HG03095 (cell line): ENCODE data around the gene CLDND1.

Experiments
- ATAC-seq: cut with Tn5 transposase; IDR thresholded peaks from one replicate; pipeline ENCODE4 v1.9.1; 2021; ENCODE audit warnings: moderate library complexity; ENCODE audit not compliant: unreplicated experiment

The CLDND1 gene

GRCh38 chr3:98552232-98553020, 29.7 kb upstream of the CLDND1 start:
- no peak for ATAC-seq

DNA sequence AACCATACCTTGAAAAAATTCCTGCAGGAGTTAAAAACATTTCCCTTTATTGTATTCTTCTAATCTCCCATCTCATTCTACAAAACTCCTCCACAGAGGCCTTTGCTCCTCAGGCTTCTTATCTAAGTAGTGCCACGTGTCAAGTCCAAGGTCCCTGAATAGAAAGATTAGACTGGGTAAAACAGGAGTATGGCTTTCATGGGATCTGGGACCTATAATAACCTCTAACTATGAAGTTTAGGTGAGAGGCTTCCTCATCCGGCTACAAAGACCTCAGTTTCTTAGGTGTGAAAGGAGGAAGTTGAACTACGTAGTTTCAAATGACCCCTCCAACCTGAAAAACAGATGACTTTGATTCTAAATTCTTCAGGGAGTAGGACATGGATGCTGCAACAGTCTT, 29.1 kb upstream of the CLDND1 start:
- no peak for ATAC-seq

DNA sequence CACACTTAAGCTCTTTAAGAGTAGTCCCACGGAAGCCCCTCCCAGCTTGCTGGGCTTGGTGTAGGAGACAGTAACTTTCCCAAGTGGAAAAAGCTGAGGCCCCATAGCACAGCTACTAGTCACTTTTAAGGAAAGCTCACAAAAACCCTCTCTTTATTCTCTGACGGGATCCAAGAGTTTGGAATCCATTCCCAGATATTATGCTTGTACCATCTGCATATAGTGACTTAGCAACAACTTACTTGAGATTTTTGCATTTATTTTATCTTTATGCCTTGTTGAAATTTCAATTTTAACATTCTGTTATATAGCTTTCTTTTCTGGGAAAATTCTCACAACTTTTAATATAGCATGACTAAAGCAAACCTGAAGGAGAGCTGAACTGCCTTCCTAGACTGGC, 28.5 kb upstream of the CLDND1 start:
- ATAC-seq = no peak

- ATAC-seq = no peak
Measured at GRCh38 chr3:98550833-98551232, 28.1 kb upstream of the CLDND1 start.

GRCh38 chr3:98548544-98548943, 25.8 kb upstream of the CLDND1 start:
- ATAC-seq = no peak

- peak; percentile 56 for ATAC-seq
Measured at GRCh38 chr3:98545940-98546339, 23.2 kb upstream of the CLDND1 start.

DNA sequence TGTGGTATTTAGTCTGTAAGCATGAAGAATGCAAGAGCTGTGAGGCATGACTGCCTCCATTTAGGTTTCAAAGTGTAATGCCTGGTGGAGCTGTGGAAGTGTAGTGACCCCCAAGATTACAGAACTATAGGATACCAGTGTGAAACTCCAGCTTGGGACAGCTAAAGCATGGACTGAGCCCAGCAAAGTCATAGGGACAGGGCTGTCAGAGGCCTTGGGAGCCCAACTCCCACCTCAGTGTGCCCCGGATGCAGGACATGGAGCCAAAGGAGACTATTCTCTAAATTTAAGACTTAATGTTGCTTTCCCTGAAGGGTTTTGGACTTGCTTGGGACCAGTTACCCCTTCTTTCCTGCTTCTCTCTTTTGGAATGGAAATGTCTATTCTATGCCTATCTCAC, 19.9 kb upstream of the CLDND1 start:
- ATAC-seq = no peak

DNA sequence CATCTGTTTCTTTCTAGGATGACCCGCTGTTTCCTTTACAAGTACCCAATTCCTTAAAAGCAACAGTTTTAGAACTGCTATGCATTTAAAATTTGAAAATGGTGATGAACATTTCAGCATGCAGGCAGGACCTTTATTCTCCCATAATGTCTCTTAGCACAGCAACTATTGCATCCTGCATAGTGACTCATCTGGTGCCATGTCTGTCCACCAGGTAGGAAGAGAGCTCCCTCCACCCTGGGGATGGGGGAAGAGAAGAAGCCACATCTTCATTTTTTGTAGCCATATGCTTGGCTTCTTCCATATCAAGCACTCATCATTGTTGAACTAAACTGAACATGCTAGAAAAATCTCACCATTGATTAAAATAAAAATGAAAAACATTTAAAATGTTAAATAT, 19.0 kb upstream of the CLDND1 start:
- no peak for ATAC-seq

DNA sequence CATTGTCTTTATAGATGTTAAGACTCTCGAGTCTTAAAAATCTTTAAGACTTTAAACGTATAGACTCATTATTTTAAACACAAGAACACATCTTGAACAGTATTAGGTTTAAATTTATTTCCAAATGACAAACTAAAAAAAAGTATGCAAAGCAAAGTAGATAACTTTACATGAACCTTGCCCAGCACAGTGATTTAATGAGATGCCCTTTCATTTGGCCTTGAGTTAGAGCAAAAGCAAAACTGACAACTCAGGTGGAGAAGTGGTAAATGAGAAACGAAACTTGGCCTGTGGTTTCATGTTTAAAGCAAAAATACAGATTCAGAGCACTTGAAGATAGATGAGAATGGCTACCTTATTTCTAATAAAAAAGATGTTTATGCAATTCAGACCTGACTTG, 17.6 kb upstream of the CLDND1 start:
- peak; percentile 36 for ATAC-seq

GRCh38 chr3:98536456-98537017, 13.8 kb upstream of the CLDND1 start:
- peak; percentile 63 for ATAC-seq

DNA sequence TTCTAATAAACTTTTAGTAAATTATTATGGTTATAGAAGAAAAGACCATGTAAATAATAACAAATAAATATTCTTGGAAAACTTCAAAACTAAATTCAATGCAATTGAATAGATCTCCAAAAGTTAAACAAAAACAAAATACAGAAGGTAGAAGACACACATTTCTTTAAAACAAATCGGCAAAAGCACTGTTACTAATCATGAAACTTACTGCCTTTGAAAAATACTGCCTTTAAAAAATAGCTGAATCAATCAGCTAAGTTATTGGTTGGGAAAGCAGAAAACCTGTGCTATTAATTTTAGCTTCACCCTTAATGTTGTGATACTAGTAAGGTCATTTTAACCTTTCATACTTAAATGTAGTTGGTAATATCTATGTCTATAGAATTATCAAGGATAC, 12.0 kb upstream of the CLDND1 start:
- no peak for ATAC-seq

- no peak for ATAC-seq
Measured at GRCh38 chr3:98534168-98534567, 11.5 kb upstream of the CLDND1 start.

GRCh38 chr3:98532709-98533571, 10.2 kb upstream of the CLDND1 start:
- ATAC-seq = no peak

DNA sequence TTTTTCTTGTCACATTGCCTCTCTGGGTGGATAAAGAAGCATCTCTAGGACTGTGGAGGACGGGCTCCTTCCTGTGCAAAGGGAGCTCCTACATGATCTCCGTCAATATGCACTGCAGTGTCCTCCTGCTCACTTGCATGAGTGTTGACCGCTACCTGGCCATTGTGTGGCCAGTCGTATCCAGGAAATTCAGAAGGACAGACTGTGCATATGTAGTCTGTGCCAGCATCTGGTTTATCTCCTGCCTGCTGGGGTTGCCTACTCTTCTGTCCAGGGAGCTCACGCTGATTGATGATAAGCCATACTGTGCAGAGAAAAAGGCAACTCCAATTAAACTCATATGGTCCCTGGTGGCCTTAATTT, 9.6 kb upstream of the CLDND1 start:
- no peak for ATAC-seq

- peak; percentile 23 for ATAC-seq
Measured at GRCh38 chr3:98531622-98532274, 9.0 kb upstream of the CLDND1 start, which contains the start of gene GPR15. GPR15 (plus strand) TSS chr3:98531978; CDS start chr3:98532034, 56 bp downstream.

GRCh38 chr3:98530676-98531075, 8.0 kb upstream of the CLDND1 start:
- no peak for ATAC-seq

GRCh38 chr3:98529856-98530459, 7.3 kb upstream of the CLDND1 start:
- no peak for ATAC-seq

DNA sequence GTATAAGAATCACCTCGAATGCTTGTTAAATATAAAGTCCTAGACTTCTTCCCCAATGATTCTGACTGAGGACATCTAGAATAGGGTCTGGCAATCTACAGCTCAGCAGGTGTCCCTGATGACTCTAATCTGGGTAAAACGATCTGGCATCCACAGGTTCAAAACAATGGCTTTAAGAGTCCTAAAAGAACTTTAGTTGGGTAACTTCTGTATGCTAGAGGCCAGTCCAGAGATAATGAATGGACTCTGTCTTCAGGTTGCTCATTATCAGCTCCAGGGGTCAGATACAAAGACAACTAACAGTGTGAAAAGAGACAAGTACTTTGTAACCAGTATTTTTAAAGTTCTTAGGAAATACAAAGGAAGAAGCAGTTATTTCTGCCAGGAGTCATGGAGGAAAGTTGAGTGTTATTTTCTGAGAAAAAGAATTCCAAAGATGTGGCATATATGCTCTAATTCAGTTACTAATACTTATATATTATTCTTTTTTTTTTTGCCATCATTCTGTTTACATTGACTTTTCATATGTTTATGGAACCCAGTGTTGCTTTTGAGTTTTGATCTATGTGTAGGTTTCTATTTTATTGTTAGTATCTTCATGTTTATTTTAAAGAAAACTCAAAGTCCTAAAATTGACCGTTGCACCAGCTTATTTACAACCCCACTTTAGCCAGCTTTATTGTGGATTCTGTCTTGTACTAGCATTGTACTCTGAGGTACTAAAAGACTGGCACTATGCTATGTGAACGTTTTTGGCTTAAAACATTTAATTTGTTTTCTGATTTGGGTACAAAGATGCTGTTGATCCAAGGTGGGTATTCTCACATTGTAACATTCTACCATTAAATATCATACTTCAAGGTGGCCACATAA, 6.0 kb upstream of the CLDND1 start:
- ATAC-seq = no peak

DNA sequence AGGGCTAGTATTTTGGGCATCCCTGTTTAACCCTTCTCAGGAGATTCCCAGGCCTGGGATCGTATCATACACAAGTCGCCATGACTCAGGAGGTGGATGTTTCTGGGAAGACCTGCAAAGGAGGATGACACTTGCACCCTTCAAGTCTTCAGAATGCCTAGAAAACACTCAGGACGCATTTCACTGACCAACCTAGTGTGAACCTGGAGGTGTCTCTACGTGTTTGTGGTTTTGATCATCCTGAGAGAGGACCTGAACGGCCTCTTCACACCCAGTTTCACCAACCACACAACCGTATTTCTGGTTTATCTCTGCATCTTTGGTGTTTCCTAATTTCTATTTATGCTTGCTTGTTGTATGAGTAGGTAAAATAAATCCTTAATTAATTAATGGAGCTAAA, 2.8 kb upstream of the CLDND1 start:
- ATAC-seq = no peak
